PFSK-1 (cell line): ENCODE measurements around the gene ANKH.

Source experiments
- FOXP2 ChIP-seq: optimal IDR thresholded peaks from 2 replicates; pipeline ENCODE3; 2011; ENCODE audit warnings: borderline replicate concordance, control low read depth, inconsistent platforms; ENCODE audit not compliant: insufficient read depth; ENCODE audit errors: extremely low read length, extremely low read depth
- POLR2AphosphoS5 ChIP-seq: IDR thresholded peaks from 2 replicates; pipeline ENCODE4 v1.6.1; 2012; ENCODE audit warnings: low read depth, mild to moderate bottlenecking, control low read depth, low read length, moderate library complexity
- REST ChIP-seq, 2 experiments: IDR thresholded peaks; 2 replicates each; pipeline versions ENCODE4 v1.6.1 to v1.8.0; 2011 to 2012; ENCODE audit warnings: low read depth in 2 of 2, low read length in 2 of 2, control low read depth in 1 of 2, inconsistent platforms in 1 of 2, mild to moderate bottlenecking in 1 of 2, moderate library complexity in 1 of 2; ENCODE audit not compliant: insufficient read depth in 1 of 2
- SIN3A ChIP-seq: IDR thresholded peaks from 2 replicates; pipeline ENCODE4 v1.6.1; 2012; ENCODE audit warnings: mild to moderate bottlenecking, low read length, moderate library complexity, borderline replicate concordance; ENCODE audit not compliant: insufficient read depth
- TAF1 ChIP-seq: IDR thresholded peaks from 2 replicates; pipeline ENCODE4 v1.6.1; 2012; ENCODE audit warnings: low read length, control low read depth, borderline replicate concordance; ENCODE audit not compliant: insufficient read depth

- TF ChIP-seq REST (IDR thresholded peaks at IDR 0.05; ENCODE audit: insufficient read depth in 1 of 2, low read depth in 2 of 2, low read length in 2 of 2): no peak
- TF ChIP-seq TAF1: no peak
- no peak for TF ChIP-seq FOXP2
- TF ChIP-seq SIN3A: no peak
- no peak for TF ChIP-seq POLR2AphosphoS5
These were observed 147.9 kb downstream of the ANKH start for GRCh38 chr5:14723701-14724132.
